ENCODE results near the gene TELO2.

The TELO2 gene

GRCh38 chr16:1481906-1482835 is 11.0 kb upstream of the TELO2 start:
- no peak overlapping the region for H3K9ac ChIP-seq (ENCODE audit: low read length)
- H3K27me3 ChIP-seq (ENCODE audit: control insufficient read depth, insufficient read depth, low read length), result peaks cover 18% of the 10 kb centered on the region; the same call in 1 of the 2 replicates
- peaks cover 10% of the 10 kb centered on the region for H3K9me3 ChIP-seq (ENCODE audit: control insufficient read depth, insufficient read depth, low read depth, low read length)
- H3K27ac ChIP-seq (ENCODE audit: low read depth, low read length), result no peak overlapping the region
- no peaks in the 10 kb centered on the region for H3K4me1 ChIP-seq (ENCODE audit: control insufficient read depth, insufficient read depth, low read length)
- no peak overlapping the region for H3K4me3 ChIP-seq (ENCODE audit: low read depth, low read length)
- no peaks in the 10 kb centered on the region for H3K36me3 ChIP-seq (ENCODE audit: control insufficient read depth, insufficient read depth, low read length)

- H3K4me3 ChIP-seq (ENCODE audit: low read depth, low read length), result no peak overlapping the region
- no peaks in the 10 kb centered on the region for H3K36me3 ChIP-seq (ENCODE audit: control insufficient read depth, insufficient read depth, low read length)
- H3K9ac ChIP-seq (ENCODE audit: low read length), result no peak overlapping the region
- no peaks in the 10 kb centered on the region for H3K4me1 ChIP-seq (ENCODE audit: control insufficient read depth, insufficient read depth, low read length)
- H3K9me3 ChIP-seq (ENCODE audit: control insufficient read depth, insufficient read depth, low read depth, low read length), result no peaks in the 10 kb centered on the region
- peaks cover 18% of the 10 kb centered on the region; the same call in 1 of the 2 replicates for H3K27me3 ChIP-seq (ENCODE audit: control insufficient read depth, insufficient read depth, low read length)
- H3K27ac ChIP-seq (ENCODE audit: low read depth, low read length), result no peak overlapping the region
Observed at GRCh38 chr16:1485847-1486496, 7.2 kb upstream of the TELO2 start.

- Histone ChIP-seq H3K4me1 (ENCODE audit: control insufficient read depth, insufficient read depth, low read length) (no peaks in the 10 kb centered on the region), H3K27ac (ENCODE audit: low read depth, low read length) (no peak overlapping the region), H3K9ac (ENCODE audit: low read length) (no peak overlapping the region), H3K4me3 (ENCODE audit: low read depth, low read length) (no peak overlapping the region), H3K9me3 (ENCODE audit: control insufficient read depth, insufficient read depth, low read depth, low read length) (no peaks in the 10 kb centered on the region), H3K36me3 (ENCODE audit: control insufficient read depth, insufficient read depth, low read length) (no peaks in the 10 kb centered on the region), H3K27me3 (ENCODE audit: control insufficient read depth, insufficient read depth, low read length) (peaks cover 18% of the 10 kb centered on the region; the same call in 1 of the 2 replicates)
Observed at GRCh38 chr16:1486551-1487390, 6.4 kb upstream of the TELO2 start.

GRCh38 chr16:1487395-1488053 is 5.6 kb upstream of the TELO2 start:
- Histone ChIP-seq H3K9me3 (ENCODE audit: control insufficient read depth, insufficient read depth, low read depth, low read length) (no peaks in the 10 kb centered on the region), H3K27me3 (ENCODE audit: control insufficient read depth, insufficient read depth, low read length) (peaks cover 10% of the 10 kb centered on the region; the same call in 1 of the 2 replicates), H3K4me3 (ENCODE audit: low read depth, low read length) (no peak overlapping the region), H3K9ac (ENCODE audit: low read length) (no peak overlapping the region), H3K4me1 (ENCODE audit: control insufficient read depth, insufficient read depth, low read length) (peaks cover under 1% of the 10 kb centered on the region), H3K27ac (ENCODE audit: low read depth, low read length) (no peak overlapping the region), H3K36me3 (ENCODE audit: control insufficient read depth, insufficient read depth, low read length) (no peaks in the 10 kb centered on the region)

- H3K27me3 ChIP-seq (ENCODE audit: control insufficient read depth, insufficient read depth, low read length), result peaks cover 9% of the 10 kb centered on the region; the same call in 1 of the 2 replicates
- no peak overlapping the region for H3K4me3 ChIP-seq (ENCODE audit: low read depth, low read length)
- H3K9ac ChIP-seq (ENCODE audit: low read length), result no peak overlapping the region
- H3K36me3 ChIP-seq (ENCODE audit: control insufficient read depth, insufficient read depth, low read length), result no peaks in the 10 kb centered on the region
- H3K4me1 ChIP-seq (ENCODE audit: control insufficient read depth, insufficient read depth, low read length), result peaks cover 5% of the 10 kb centered on the region
- H3K27ac ChIP-seq (ENCODE audit: low read depth, low read length), result no peak overlapping the region
- H3K9me3 ChIP-seq (ENCODE audit: control insufficient read depth, insufficient read depth, low read depth, low read length), result no peaks in the 10 kb centered on the region
Observed at GRCh38 chr16:1488054-1488601, 5.0 kb upstream of the TELO2 start.

- no peak within 1 kb of the TSS for H3K4me3 ChIP-seq (ENCODE audit: low read depth, low read length)
- H3K4me1 ChIP-seq (ENCODE audit: control insufficient read depth, insufficient read depth, low read length), result peaks cover 5% of the 10 kb centered on the region
- no peaks in the 10 kb centered on the region for H3K36me3 ChIP-seq (ENCODE audit: control insufficient read depth, insufficient read depth, low read length)
- no peak within 1 kb of the TSS for H3K9ac ChIP-seq (ENCODE audit: low read length)
- H3K27me3 ChIP-seq (ENCODE audit: control insufficient read depth, insufficient read depth, low read length), result peaks cover 6% of the 10 kb centered on the region; the same call in 1 of the 2 replicates
- H3K9me3 ChIP-seq (ENCODE audit: control insufficient read depth, insufficient read depth, low read depth, low read length), result no peaks in the 10 kb centered on the region
- no peak within 1 kb of the TSS for H3K27ac ChIP-seq (ENCODE audit: low read depth, low read length)
Observed at GRCh38 chr16:1488619-1489018, 4.5 kb upstream of the TELO2 start, which contains the start of gene PTX4. Gene PTX4, minus strand, starts transcription at chr16:1488944. Its CDS starts 35 bp downstream, at chr16:1488909.

- Histone ChIP-seq H3K9me3 (ENCODE audit: control insufficient read depth, insufficient read depth, low read depth, low read length) (no peaks in the 10 kb centered on the region), H3K36me3 (ENCODE audit: control insufficient read depth, insufficient read depth, low read length) (no peaks in the 10 kb centered on the region), H3K9ac (ENCODE audit: low read length) (no peak overlapping the region), H3K27ac (ENCODE audit: low read depth, low read length) (no peak overlapping the region), H3K4me3 (ENCODE audit: low read depth, low read length) (no peak overlapping the region), H3K4me1 (ENCODE audit: control insufficient read depth, insufficient read depth, low read length) (peaks cover 5% of the 10 kb centered on the region), H3K27me3 (ENCODE audit: control insufficient read depth, insufficient read depth, low read length) (peaks cover 2% of the 10 kb centered on the region; the same call in 1 of the 2 replicates)
Observed at GRCh38 chr16:1489077-1489476, 4.1 kb upstream of the TELO2 start.

GRCh38 chr16:1491327-1491726 is 1.8 kb upstream of the TELO2 start:
- no peaks in the 10 kb centered on the region; the same call in 1 of the 2 replicates for H3K27me3 ChIP-seq (ENCODE audit: control insufficient read depth, insufficient read depth, low read length)
- no peak overlapping the region for H3K27ac ChIP-seq (ENCODE audit: low read depth, low read length)
- H3K36me3 ChIP-seq (ENCODE audit: control insufficient read depth, insufficient read depth, low read length), result peaks cover 20% of the 10 kb centered on the region
- H3K4me3 ChIP-seq (ENCODE audit: low read depth, low read length), result no peak overlapping the region
- no peaks in the 10 kb centered on the region for H3K9me3 ChIP-seq (ENCODE audit: control insufficient read depth, insufficient read depth, low read depth, low read length)
- no peak overlapping the region for H3K9ac ChIP-seq (ENCODE audit: low read length)
- H3K4me1 ChIP-seq (ENCODE audit: control insufficient read depth, insufficient read depth, low read length), result peaks cover 5% of the 10 kb centered on the region

- peaks cover 30% of the 10 kb centered on the region for H3K36me3 ChIP-seq (ENCODE audit: control insufficient read depth, insufficient read depth, low read length)
- peak overlapping the region; percentile 89 for H3K4me3 ChIP-seq (ENCODE audit: low read depth, low read length)
- H3K9ac ChIP-seq (ENCODE audit: low read length), result peak overlapping the region; percentile 83
- H3K27me3 ChIP-seq (ENCODE audit: control insufficient read depth, insufficient read depth, low read length), result no peaks in the 10 kb centered on the region
- no peaks in the 10 kb centered on the region for H3K9me3 ChIP-seq (ENCODE audit: control insufficient read depth, insufficient read depth, low read depth, low read length)
- no peak overlapping the region for H3K27ac ChIP-seq (ENCODE audit: low read depth, low read length)
- H3K4me1 ChIP-seq (ENCODE audit: control insufficient read depth, insufficient read depth, low read length), result peaks cover 5% of the 10 kb centered on the region
Observed at GRCh38 chr16:1492082-1492922, 858 bp upstream of the TELO2 start.
